HG03103 (cell line): ENCODE results near the gene PIP4K2B.
"Not testable (repeated sequence)": the region's sequence is repeated elsewhere in the genome, so short reads cannot be mapped to it uniquely, and the experiment has no call there.

Experiments used
- ATAC-seq: cut with Tn5 transposase; IDR thresholded peaks from one replicate; pipeline ENCODE4 v1.9.1; 2021; ENCODE audit warnings: low read depth; ENCODE audit not compliant: unreplicated experiment

Gene PIP4K2B

DNA sequence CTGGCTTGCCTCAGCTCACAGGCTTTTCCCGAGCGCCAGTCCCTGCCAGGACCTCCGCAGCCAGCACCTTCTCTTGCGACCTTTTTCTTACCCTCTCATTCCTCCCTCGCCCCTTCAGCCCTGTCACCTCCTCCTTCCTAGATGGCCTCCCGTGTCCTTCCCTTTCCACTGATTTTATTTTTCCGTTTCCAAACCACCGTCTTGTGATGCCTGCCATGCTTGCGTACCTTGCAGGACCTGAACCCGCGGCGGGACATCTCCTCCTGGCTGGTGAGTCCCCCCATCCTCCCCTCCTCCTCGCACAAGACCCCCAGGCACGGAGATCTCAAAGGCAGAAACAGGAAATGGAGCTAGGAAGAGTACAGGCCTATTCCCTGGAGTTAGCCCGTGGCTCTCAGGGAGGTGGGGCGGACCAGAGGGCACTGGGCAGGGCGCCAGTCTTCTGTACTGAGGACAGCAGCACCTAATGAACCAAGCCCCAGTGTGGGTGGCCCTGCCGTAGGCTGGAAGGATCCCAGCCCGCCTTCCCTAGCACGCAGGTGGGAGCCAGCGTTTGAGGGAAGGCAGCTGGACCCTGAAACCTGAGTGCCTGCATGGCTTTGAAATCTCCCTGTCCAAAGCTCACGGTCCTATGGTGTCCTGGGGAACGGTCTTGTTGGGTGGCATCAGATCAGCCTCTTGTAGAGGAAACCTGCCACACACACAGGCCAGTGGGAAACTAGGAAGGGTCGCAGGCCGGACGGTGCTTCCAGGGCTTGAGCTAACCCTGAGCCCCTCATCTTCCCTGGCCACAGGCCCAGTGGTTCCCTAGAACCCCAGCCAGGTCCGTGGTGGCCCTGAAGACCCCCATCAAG, 68.6 kb downstream of the PIP4K2B start:
- ATAC-seq, result no peak

DNA sequence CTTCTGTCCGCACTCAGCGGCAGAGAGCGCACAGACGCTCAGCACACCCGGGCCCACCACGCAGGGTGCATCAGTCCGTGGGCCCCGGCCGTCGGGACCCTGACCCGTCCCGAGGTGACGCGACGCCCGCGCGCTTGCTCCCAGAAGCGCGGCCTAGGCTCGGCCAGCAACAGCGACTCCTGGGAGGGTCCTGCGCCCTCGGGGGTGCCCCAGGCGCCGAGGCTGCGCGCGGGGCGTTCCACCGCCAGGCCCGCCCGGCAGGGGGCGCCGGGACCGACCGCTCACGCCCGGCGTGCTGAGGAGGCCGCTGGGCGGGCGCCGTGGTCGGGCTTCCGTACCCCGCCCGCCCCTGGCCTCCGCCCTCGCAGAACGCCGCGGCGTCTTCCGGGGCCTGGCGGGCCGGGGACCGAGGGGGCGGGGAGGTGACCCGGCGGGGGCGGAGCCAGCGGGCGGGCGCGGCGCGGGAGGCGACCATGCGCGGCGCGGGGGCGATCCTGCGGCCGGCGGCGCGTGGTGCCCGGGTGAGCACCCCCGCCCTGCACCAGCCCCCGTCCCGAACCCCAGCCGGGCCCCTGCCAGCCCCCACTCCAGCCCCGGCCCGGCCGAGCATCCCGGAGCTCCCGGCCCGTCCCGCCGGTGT, 69.3 kb downstream of the PIP4K2B start, which contains the start of gene CISD3:
Gene CISD3, plus strand, starts transcription at position 456 of the 640 bp plus-strand sequence. Its CDS starts 18 bp downstream, at position 474.
- peak; percentile 70 for ATAC-seq

DNA sequence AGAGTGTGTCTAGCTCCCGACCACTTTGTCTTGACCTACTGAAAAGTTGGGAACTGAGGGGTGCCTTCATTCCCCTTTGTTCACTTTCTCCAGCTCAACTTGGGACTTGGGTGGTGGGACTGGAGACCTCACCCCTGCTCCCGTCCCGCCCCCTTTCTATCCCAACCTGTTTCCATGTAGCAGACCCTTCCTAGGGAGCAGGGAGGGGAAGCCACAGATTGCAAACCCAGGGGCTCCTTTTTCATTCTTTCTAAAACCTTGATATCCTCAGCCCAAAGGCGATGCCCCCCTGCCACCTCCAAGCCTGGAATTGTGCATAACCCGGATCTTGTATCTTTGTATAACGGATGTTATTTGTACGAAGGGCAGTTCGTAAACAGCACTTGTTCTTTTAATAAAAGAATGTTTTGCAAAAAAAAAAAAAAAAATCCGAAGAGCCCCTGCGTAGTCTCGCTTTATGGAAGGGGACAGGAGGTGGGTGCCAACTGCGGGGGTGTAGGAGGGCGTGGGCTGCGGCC, 69.9 kb downstream of the PIP4K2B start:
- no peak for ATAC-seq

DNA sequence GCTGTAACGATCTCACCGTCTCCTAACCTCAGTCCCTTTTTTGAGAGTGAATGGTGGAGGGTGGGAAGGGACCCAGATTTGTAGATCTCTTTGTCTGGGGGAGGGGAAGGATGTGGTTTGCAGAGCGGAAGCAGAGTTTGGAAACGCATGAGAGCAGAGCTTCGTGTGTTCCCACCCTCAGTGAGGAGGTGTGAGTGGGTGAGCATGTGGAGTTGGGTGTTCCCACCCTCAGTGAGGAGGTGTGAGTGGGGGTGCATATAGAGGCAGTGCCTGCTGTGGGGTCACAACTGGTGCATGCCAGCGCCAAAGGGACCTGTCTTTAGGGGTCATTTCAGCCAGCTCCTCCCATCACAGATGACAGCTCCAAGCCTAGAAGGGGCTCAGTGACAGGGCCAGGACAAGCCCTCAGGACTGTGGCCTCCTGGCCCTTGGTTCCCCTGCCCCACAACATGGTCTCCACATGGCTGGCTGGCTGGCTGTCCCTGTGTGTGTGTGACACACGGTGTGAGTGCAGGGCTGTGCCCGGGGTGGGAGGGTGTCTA, 71.0 kb downstream of the PIP4K2B start:
- ATAC-seq, result no peak

DNA sequence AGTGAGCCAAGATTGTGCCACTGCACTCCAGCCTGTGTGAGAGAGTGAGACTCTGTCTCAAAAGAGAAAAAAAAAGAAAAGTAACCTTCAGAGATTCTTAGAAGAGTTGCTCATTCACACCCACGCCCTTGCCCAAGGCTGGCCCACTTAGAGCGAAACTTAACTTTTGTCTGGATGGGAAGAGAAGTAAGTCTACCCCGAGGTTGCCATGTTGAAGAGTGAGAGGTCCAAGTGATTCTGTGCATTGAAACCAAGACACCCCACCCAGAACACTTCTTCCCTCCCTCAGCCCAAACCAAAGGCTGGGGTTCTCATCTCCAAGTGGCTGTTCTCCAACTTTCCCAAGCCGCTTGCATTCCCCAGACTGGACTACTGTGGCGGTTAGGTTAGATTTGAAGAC, 71.6 kb downstream of the PIP4K2B start:
- ATAC-seq, result no peak

DNA sequence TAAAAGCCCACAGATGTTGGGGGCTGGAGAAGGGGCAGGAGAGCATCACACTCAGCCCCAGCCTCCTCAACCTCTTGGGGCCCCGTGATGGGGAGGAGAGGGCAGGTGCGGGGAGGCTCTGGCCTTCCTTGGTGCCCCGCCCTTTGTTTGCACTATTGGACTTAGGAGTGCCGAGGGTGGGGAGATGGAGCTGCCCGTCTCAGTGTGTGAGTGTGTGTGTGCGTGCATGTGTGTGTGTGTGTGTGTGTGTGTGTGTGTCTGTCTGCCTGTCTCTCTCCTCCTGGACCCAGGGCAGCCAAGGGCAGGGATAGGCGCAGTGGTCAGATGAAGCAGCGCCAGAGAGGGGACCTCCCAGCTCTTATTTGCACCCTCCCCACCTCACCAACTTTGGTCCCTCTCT, 73.2 kb downstream of the PIP4K2B start:
- not testable (repeated sequence) for ATAC-seq

DNA sequence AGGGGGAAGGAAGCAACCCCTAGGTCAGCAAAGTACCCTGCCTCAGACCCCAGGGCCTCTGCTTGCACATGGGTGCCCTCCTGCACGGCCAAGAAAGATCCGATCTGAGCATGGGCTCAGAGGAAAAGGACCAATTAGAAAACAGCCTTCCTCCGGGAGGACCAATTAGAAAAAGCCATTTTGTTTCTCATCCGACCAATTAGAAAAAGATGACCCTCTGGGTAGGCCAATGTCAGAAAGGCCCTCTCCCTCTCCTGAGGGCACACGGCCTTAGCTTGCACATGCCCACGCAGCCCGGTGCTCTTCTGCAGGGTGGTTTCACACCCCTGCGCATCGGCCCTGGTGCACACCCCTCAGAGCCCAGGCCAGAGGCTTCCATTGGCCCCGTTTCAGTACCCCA, 74.3 kb downstream of the PIP4K2B start:
- ATAC-seq, result no peak

DNA sequence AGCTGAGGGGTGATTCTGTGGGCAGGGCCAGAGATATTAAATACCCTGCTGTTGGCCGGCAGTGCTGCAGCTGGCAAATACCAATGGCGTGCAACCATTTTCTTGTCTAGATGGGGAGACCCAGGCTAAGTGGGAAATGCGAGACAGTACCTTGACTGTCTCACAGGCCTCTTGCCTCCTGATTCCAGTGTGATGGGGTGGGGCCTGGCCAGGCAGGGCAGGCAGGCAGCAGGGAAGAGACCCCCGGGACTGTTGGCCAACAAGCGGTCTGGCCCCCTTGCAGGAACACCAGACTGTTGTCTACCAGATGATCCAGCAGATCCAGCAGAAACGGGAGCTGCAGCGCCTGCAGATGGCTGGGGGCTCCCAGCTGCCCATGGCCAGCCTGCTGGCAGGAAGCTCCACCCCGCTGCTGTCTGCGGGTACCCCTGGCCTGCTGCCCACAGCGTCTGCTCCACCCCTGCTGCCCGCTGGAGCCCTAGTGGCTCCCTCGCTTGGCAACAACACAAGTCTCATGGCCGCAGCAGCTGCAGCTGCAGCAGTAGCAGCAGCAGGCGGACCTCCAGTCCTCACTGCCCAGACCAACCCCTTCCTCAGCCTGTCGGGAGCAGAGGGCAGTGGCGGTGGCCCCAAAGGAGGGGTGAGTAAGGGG, 74.9 kb downstream of the PIP4K2B start:
- ATAC-seq, result no peak

DNA sequence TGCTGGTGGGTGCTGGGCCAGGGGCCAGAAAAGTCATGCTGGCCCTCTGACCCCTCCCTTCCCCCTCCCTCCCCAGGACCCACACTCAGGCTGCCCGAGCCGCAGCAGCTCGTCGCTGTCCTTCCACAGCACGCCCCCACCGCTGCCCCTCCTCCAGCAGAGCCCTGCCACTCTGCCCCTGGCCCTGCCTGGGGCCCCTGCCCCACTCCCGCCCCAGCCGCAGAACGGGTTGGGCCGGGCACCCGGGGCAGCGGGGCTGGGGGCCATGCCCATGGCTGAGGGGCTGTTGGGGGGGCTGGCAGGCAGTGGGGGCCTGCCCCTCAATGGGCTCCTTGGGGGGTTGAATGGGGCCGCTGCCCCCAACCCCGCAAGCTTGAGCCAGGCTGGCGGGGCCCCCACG, 77.6 kb downstream of the PIP4K2B start:
- no peak for ATAC-seq

DNA sequence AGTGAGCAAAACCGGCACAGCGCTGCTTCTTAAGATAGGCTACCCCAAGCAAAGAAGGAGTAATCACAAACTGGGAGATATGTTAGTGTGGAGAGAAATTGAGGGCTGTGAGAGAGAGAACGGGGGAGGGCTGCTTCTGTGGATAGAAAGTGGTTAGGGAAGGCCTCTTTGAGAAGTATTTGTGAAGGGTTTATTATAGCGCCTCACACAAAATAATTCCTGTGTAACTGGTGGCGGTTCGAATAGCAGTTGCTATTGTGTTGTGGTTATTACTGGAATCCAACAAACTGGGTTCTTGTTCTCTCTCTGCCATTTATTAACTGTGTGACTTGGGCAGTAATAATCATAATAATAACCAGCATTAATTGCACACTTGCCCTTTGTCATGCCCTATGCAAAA, 78.4 kb downstream of the PIP4K2B start:
- ATAC-seq, result no peak

DNA sequence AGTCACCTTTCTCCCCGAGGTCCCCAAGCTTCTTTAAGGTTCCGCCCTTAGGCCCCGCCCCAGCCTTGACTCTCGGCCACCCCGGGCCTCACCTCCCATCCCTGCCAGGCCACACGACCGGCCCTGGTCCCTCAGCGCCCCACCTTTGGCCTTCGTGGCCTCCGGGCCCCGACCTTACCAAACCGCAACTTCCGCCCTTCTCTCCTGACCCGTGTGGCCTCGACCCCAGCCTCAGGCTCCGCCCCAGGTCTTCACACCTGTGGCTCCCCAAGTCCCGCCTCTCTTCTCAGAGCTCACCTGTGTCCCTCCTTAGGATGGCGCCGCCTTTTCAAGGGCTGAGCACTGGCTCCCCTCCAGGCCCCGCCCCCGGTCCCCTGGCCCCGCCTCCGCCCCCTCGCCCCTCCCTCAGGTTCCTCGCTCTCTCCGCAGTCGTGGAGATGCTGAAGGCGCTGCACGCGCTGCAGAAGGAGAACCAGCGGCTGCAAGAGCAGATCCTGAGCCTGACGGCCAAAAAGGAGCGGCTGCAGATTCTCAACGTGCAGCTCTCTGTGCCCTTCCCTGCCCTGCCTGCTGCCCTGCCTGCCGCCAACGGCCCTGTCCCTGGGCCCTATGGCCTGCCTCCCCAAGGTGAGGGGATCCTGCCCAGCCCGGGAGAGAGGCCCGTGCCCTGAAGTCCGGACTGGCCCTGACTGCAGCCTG, 79.3 kb downstream of the PIP4K2B start:
- ATAC-seq, result no peak

DNA sequence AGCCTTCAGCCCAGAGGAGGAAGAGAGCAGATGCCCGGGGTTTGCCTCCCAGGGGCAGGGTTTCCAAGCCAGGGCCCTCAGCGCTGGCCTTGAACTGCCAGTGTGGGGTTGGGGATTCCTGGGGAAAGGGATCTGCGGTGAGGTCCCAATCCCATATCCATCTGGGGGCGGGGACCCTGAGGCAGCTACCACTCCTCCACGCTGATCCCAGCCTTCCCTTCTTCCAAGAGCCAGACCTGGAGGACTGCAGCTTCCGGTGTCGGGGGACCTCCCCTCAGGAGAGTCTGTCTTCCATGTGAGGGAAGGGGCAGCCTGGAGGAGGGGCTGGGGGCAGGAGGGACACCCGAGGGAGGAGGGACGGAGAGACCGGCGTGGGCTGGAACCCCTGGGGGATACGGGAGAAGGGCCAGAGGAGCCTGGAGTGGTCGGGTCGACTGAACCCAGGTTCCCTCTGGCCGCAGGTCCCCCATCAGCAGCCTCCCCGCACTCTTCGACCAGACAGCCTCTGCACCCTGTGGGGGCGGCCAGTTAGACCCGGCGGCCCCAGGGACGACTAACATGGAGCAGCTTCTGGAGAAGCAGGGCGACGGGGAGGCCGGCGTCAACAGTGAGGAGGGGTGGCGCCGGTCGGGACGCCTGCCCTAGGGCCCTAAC, 79.9 kb downstream of the PIP4K2B start:
- no peak for ATAC-seq

DNA sequence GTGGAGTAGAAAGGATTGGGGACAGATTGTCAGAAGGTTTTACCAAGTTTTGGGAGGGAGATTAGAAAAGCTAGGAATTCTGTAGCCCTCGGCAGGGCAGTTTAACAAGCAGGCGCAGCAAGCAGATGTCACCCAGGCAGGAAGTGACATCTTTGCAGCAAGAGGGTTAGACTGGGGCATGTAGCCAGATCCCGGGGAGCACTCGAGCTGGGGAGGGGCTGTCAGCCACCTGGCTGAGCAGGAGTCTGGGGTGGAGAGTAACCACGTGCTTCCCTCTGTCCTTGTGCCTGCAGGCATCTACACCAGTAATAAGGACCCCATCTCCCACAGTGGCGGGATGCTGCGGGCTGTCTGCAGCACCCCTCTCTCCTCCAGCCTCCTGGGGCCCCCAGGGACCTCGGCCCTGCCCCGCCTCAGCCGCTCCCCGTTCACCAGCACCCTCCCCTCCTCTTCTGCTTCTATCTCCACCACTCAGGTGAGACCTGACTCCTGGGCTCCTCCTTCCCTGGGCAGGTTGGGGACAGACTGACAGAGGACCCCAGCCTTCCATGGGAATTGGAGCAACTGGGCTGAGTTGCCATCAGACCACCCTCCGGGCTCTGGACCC, 82.1 kb downstream of the PIP4K2B start:
- no peak for ATAC-seq

DNA sequence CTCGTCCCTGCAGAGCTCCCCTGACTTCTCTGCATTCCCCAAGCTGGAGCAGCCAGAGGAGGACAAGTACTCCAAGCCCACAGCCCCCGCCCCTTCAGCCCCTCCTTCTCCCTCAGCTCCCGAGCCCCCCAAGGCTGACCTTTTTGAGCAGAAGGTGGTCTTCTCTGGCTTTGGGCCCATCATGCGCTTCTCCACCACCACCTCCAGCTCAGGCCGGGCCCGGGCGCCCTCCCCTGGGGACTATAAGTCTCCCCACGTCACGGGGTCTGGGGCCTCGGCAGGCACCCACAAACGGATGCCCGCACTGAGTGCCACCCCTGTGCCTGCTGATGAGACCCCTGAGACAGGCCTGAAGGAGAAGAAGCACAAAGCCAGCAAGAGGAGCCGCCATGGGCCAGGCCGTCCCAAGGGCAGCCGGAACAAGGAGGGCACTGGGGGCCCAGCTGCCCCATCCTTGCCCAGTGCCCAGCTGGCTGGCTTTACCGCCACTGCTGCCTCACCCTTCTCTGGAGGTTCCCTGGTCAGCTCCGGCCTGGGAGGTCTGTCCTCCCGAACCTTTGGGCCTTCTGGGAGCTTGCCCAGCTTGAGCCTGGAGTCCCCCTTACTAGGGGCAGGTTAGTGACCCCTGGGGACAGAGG, 82.9 kb downstream of the PIP4K2B start:
- no peak for ATAC-seq
